MV-4-11 (cell line): ENCODE results near the gene URGCP.

Experiments
- DNase-seq: peaks from one replicate; lab custom pipeline; 2025; lab: John Stamatoyannopoulos, UW

Gene URGCP

DNA sequence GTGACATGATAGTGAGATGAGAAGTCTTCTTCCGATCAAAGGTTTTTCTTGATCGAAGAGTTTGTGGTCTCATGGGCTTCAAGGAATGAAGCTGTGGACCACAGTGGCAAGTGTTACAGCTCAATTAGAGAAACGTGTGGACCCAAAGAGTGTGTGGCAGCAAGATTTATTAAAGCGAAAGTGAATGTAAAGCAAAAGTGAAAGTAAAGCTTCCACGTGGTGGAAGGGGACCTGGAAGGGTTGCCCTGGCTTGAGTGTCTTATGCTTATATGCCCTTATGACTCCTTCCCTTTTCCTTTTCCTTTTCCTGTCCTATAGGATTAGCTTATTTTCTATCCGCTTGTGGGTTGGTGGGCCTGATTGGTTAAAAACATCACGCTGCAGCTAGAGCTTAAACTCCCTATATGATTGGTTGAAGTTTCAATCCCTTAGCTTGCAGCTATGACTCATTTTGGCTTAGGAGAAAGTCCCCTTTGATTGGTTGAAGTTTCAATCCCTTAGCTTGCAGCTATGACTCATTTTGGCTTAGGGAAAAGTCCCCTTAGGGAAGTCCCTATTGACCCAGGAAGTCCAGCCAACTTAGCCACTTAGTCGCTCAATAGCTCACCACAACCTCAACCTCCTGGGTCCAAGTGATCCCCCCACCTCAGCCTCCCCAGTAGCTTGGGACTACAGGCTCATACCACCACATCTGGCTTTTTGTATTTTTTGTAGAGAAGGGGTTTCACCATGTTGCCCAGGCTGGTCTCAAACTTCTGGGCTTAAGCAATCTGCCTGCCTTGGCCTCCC, 71.7 kb downstream of the URGCP start:
- DNase-seq = peak; percentile 78

DNA sequence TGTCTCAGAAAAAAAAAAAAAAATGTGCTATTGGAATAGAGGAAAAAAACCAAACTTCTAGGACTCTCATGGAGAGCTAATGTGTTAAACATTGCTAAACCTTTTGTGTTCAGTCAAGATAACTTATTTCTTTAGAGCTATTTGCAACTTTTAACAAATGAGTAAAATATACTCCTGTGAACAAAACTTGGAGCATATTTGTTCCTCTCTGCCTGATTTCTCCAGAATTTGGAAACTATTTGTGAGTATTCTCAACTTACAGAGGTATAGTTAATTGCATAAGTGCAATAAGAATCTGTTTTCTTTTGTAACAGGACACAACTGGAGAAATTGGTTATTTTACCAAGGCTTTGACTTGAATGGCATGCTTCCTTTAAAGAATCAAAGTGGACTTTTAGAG, 75.5 kb downstream of the URGCP start:
- peak; percentile 12 for DNase-seq
